Esophagus mucosa (tissue), 1 donor: ENCODE results near the gene SYNE2. TPM values are rescaled to one million over a fixed set of nuclear protein-coding genes. Genes with fewer than 3 reads are reported as not detected.

ENCODE experiments used
- ATAC-seq: fragments of 200-7000 bp; cut with Tn5 transposase; one replicate; pipeline ENCODE4 v1.9.1; 2020
- total RNA-seq: library from RNA; stranded (reverse); gene quantifications from one replicate; pipeline ENCODE4 v1.2.4, GENCODE V29; 2023
- donor health status: DM: yes; HTN: yes; CAD: no.

Gene SYNE2
- total RNA-seq, 1 donor from 2014 or later: 99.8 TPM

GRCh38 chr14:64221391-64222003, 368.7 kb downstream of the SYNE2 start:
- no peak for ATAC-seq

- ATAC-seq: no peak
Measured at GRCh38 chr14:64225151-64225757, 372.4 kb downstream of the SYNE2 start.

- no peak for ATAC-seq
Measured at GRCh38 chr14:64227856-64228255, 375.1 kb downstream of the SYNE2 start.

GRCh38 chr14:64229489-64229888, 376.7 kb downstream of the SYNE2 start:
- no peak for ATAC-seq

- ATAC-seq: no peak
Measured at GRCh38 chr14:64232095-64232838, 379.5 kb downstream of the SYNE2 start.

- ATAC-seq: no peak
Measured at GRCh38 chr14:64232944-64233343, 380.1 kb downstream of the SYNE2 start.

- no peak for ATAC-seq
Measured at GRCh38 chr14:64233531-64234190, 380.9 kb downstream of the SYNE2 start.

GRCh38 chr14:64234877-64235651, 382.3 kb downstream of the SYNE2 start:
- ATAC-seq: peak; percentile 17

GRCh38 chr14:64235652-64236640, 383.1 kb downstream of the SYNE2 start:
- ATAC-seq: peak; percentile 67

GRCh38 chr14:64238049-64238448, 385.2 kb downstream of the SYNE2 start:
- ATAC-seq: no peak

- no peak for ATAC-seq
Measured at GRCh38 chr14:64238631-64239030, 385.8 kb downstream of the SYNE2 start.

GRCh38 chr14:64244279-64244678, 391.5 kb downstream of the SYNE2 start:
- ATAC-seq: no peak

GRCh38 chr14:64245491-64245890, 392.7 kb downstream of the SYNE2 start:
- ATAC-seq: no peak

GRCh38 chr14:64246688-64247087, 393.9 kb downstream of the SYNE2 start:
- ATAC-seq: peak; percentile 95

- no peak for ATAC-seq
Measured at GRCh38 chr14:64247195-64247594, 394.4 kb downstream of the SYNE2 start.

GRCh38 chr14:64248689-64249088, 395.9 kb downstream of the SYNE2 start:
- ATAC-seq: no peak

GRCh38 chr14:64249363-64249762, 396.6 kb downstream of the SYNE2 start:
- no peak for ATAC-seq

GRCh38 chr14:64253672-64254071, 400.9 kb downstream of the SYNE2 start:
- peak; percentile 29 for ATAC-seq

GRCh38 chr14:64255756-64256155, 403.0 kb downstream of the SYNE2 start:
- no peak for ATAC-seq

GRCh38 chr14:64260418-64260817, 407.6 kb downstream of the SYNE2 start:
- no peak for ATAC-seq

GRCh38 chr14:64265222-64265621, 412.4 kb downstream of the SYNE2 start:
- ATAC-seq: no peak
